Cardiac fibroblast (primary cell): ENCODE data around the gene ATXN10.

ENCODE experiments used
- DNase-seq, 2 donors: peaks; one replicate each; pipeline versions ENCODE4 v3.0.0 to v3.0.0-alpha.2; 2010; ENCODE audit warnings: low read depth in 2 of 2
- H3K4me3 ChIP-seq, 2 donors: replicated peaks in 1 of 2; 1 replicate in 1 of 2; 2 replicates in 1 of 2; pipeline ENCODE4 v1.5.1; 2011; ENCODE audit warnings: low read depth in 2 of 2, low read length in 2 of 2, mild to moderate bottlenecking in 2 of 2, moderate library complexity in 1 of 2
- TF ChIP-seq, protein P1 (sequence below): IDR thresholded peaks from one replicate; pipeline ENCODE4 v1.5.1; 2011; ENCODE audit warnings: low read depth, mild to moderate bottlenecking, low read length, inconsistent platforms

The ATXN10 gene

DNA sequence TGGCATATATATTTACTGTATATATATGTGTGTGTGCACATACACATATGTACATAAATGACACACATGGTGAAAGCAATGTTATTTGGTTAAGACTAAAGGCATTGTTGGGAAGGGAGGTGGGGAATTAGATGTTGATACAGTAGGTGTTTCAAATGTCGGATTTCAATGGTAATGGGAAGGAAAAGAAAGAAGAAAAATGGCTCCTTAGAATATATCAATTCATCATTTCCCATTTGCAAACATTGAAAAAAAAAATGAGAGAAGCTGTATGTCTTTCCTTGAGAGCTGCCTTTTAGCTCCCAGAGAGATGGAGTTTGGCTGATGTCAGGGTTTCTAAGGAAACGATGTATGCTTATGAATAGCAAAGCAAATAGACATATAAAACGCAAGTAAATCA is 33.4 kb upstream of the ATXN10 start:
- DNase-seq: no peak
- H3K4me3 ChIP-seq: no peak overlapping the region
- TF ChIP-seq, protein P1, sequence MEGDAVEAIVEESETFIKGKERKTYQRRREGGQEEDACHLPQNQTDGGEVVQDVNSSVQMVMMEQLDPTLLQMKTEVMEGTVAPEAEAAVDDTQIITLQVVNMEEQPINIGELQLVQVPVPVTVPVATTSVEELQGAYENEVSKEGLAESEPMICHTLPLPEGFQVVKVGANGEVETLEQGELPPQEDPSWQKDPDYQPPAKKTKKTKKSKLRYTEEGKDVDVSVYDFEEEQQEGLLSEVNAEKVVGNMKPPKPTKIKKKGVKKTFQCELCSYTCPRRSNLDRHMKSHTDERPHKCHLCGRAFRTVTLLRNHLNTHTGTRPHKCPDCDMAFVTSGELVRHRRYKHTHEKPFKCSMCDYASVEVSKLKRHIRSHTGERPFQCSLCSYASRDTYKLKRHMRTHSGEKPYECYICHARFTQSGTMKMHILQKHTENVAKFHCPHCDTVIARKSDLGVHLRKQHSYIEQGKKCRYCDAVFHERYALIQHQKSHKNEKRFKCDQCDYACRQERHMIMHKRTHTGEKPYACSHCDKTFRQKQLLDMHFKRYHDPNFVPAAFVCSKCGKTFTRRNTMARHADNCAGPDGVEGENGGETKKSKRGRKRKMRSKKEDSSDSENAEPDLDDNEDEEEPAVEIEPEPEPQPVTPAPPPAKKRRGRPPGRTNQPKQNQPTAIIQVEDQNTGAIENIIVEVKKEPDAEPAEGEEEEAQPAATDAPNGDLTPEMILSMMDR: no peak

DNA sequence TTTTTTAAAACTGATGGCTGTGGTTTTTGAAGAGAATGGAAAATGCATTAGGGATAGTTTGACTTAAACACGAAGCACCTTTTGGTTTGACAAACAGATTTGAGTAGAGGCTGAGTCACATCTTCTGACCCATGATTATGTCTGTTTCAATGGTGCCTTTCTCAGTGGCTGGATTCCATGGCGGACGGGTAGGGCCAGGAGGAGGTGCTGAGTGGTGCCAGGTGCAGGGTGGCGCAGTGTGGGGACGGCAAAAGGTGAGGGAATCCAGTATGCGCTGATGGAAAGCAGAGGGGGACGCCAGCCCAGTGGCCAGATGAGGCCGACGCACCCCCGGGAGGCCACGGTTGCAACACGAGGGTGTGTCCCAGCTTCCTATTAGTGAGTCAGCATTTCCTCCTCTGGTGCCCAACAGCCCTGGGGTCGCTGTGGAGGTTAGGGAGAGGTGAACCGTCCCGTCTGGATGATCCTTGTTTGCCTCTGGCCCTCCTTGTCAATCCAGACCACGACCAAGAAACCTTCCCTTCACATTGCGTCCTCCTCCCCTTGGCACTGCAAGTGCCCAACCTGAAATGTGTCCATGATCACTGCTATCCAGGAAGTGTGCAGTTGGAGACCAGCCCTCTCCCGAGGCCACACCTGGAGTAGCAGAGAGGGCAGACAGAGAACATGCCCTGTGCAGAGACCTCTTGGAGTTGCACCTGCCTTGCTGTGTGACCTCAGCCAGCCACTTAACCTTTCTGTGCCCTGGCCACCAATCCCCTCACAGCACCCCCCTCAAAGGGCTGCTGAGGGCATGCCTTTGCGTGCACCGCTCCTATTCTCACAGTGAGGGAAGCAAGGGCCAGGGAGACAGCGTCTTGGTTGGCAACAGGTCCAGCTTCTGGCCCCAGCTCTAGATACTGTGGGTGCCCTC is 32.5 kb upstream of the ATXN10 start:
- H3K4me3 ChIP-seq: peak overlapping the region in 1 of 2 donors; percentile 18
- DNase-seq: peak; percentile 66 to 78
- TF ChIP-seq, protein P1: no peak

DNA sequence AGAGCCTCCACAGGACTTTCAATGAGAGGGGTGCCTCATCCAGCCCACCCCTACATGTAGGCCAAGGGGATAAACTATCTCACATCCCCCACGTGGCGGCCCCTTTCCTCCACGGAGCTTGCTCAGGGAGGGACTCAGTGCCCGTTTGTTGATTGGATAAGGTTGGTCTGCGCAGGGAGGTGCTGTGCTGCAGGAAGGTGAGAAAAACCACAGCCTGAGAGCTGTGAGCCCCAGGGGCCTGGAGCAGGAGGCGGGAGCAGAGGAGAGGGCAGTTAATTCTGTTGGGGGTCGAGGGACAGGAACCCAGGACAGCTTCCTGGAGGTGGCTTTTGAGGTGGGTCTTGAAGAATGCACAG is 31.9 kb upstream of the ATXN10 start:
- no peak for DNase-seq
- no peak overlapping the region for H3K4me3 ChIP-seq
- TF ChIP-seq, protein P1: no peak

DNA sequence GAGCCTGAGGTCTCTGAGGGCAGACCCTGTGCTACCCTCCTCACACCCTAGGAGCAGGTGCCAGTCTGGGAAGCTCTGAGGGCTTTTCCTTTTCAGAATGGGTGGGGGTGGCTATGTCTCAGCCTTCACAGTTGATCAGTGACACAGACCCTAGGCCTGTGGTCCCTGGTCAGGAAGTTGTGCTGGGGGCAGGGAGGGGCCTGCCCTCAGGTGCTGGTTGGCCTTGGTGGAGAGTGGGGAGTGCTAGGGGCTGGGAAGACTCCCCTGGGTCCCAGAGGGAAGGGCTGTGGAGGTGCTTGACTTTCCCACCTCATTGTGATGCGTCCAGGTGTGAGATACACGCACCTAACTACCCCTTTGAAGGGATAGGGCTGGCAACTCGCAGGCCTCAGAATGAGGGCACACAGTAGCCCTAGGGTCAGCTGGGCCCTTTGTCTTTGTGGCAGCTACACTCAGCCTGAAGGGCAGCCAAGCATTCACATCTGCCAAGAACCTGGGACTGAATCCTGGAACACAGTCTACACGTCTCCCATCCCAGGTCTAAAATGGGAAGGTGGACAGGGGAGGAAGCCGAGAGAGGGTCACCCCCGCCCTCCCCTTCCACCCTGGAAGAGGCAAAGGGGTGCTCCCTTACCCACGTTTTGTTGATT is 31.2 kb upstream of the ATXN10 start:
- TF ChIP-seq, protein P1: no peak
- no peak for DNase-seq
- H3K4me3 ChIP-seq: no peak overlapping the region

DNA sequence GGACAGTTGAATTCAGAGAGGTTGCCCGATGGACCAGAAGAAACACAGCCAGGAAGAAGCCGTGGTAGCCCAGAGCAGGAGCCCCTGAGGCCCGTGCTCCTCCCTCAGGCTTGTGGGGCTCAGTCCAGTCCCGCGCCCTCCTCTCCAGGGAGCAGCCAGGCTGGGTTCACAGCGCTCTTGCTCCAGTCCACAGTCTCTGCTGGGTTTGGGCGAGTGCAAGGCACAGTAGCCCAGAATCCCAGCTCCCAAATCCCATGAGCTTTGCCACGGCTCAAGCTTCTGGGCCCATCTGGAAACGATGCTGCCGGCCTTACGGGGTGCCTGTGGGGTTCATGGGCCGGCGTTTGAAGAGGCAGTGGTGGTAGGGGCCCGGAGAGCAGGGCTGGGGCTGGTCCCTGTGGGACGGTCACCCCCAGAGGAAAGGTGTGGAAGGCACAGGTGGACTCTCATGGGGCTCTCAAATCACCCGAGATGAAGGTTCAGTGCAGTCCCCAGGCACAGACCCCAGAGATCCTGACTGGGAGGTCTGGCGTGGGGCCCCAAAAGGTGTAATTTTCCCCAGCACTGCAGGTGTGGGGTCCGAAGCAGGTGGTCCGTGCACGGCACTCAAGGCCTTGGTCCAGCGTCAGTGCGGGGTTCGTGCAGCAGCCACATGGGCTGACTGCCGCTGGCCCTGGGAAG is 30.6 kb upstream of the ATXN10 start:
- TF ChIP-seq, protein P1: no peak
- DNase-seq: no peak
- H3K4me3 ChIP-seq: no peak overlapping the region

DNA sequence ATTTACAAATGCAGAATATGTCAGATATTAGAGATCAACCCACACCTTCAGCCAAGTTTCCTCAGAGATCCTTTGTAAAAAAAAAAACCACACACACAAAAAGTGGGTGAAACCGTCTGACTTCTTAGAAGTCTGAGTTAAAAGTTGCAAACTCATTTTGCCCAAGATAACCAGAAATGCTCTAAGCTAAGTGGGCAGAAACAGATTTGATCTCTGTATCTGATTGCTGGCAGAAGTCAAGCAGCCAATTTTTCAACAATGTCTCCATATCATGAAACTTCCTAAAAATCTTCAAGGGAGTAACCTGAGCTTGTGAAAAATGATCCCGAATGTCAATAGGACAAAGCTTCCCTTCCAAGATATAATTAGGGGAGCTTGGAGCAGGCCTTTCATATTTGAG is 28.6 kb upstream of the ATXN10 start:
- no peak for DNase-seq
- no peak overlapping the region for H3K4me3 ChIP-seq
- TF ChIP-seq, protein P1: no peak
